Progenitor cell of endocrine pancreas (in vitro differentiated cells): ENCODE data around the gene PRTFDC1. TPM values are rescaled to one million over a fixed set of nuclear protein-coding genes. Genes with fewer than 3 reads are reported as not detected.

Experiments used
- DNase-seq: peaks from one replicate; pipeline ENCODE4 v3.0.0; 2021; ENCODE audit warnings: low spot score; ENCODE audit not compliant: unreplicated experiment
- H3K27ac Mint-ChIP-seq: 2 replicates; pipeline ENCODE4 v1.8.0; 2021; ENCODE audit warnings: mild to moderate bottlenecking, moderate library complexity, mixed read lengths
- H3K27me3 Mint-ChIP-seq: 2 replicates; pipeline ENCODE4 v1.8.0; 2021; ENCODE audit warnings: mixed read lengths
- H3K36me3 Mint-ChIP-seq: 2 replicates; pipeline ENCODE4 v1.8.0; 2022; ENCODE audit warnings: mixed read lengths; ENCODE audit not compliant: insufficient read depth
- H3K4me1 Mint-ChIP-seq: 2 replicates; pipeline ENCODE4 v1.8.0; 2021; ENCODE audit warnings: low read depth, mixed read lengths
- H3K4me3 Mint-ChIP-seq: 2 replicates; pipeline ENCODE4 v1.8.0; 2021; ENCODE audit warnings: low read depth, mild to moderate bottlenecking, moderate library complexity, mixed read lengths
- H3K9me3 Mint-ChIP-seq: 2 replicates; pipeline ENCODE4 v1.8.0; 2021; ENCODE audit warnings: low read depth, mixed read lengths
- CTCF ChIP-seq: fragments of 200-600 bp; sonication (generic); IDR thresholded peaks from one replicate; pipeline ENCODE4 v1.5.0; 2021; ENCODE audit warnings: antibody characterized with exemption, mild to moderate bottlenecking; ENCODE audit not compliant: unreplicated experiment
- total RNA-seq: library from RNA; stranded (reverse); gene quantifications from 2 replicates; pipeline ENCODE4 v1.2.1, GENCODE V29; 2021

The PRTFDC1 gene
- total RNA-seq, 1 donor from 2014 or later = 35.4 TPM

- Mint-ChIP-seq H3K4me3 (no peak overlapping the region), H3K9me3 (no peaks in the 10 kb centered on the region), H3K36me3 (peaks cover 11% of the 10 kb centered on the region), H3K27ac (peak overlapping the region; percentile 80), H3K4me1 (peaks cover 6% of the 10 kb centered on the region), H3K27me3 (no peaks in the 10 kb centered on the region)
- DNase-seq = no peak
- TF ChIP-seq CTCF = no peak
Observed at GRCh38 chr10:24901686-24902399, 50.6 kb downstream of the PRTFDC1 start.

GRCh38 chr10:24900888-24901685, 51.3 kb downstream of the PRTFDC1 start:
- no peak for TF ChIP-seq CTCF
- Mint-ChIP-seq H3K4me3 (no peak overlapping the region), H3K27ac (no peak overlapping the region), H3K4me1 (peaks cover 6% of the 10 kb centered on the region), H3K36me3 (peaks cover 5% of the 10 kb centered on the region), H3K27me3 (no peaks in the 10 kb centered on the region), H3K9me3 (no peaks in the 10 kb centered on the region)
- no peak for DNase-seq

- no peaks in the 10 kb centered on the region for H3K27me3 Mint-ChIP-seq
- TF ChIP-seq CTCF = no peak
Observed at GRCh38 chr10:24899571-24899970, 52.8 kb downstream of the PRTFDC1 start.

GRCh38 chr10:24898501-24898900, 53.9 kb downstream of the PRTFDC1 start:
- peaks cover 4% of the 10 kb centered on the region for H3K36me3 Mint-ChIP-seq
- DNase-seq = no peak
- H3K9me3 Mint-ChIP-seq = no peaks in the 10 kb centered on the region
- H3K27ac Mint-ChIP-seq = no peak overlapping the region
- H3K4me3 Mint-ChIP-seq = no peak overlapping the region
- H3K4me1 Mint-ChIP-seq = peaks cover 6% of the 10 kb centered on the region
- no peaks in the 10 kb centered on the region for H3K27me3 Mint-ChIP-seq
- no peak for TF ChIP-seq CTCF

More at GRCh38 chr10:24899571-24899970, 52.8 kb downstream of the PRTFDC1 start:
- Mint-ChIP-seq H3K9me3 (no peaks in the 10 kb centered on the region), H3K4me1 (peaks cover 6% of the 10 kb centered on the region), H3K36me3 (peaks cover 4% of the 10 kb centered on the region), H3K27ac (no peak overlapping the region), H3K4me3 (no peak overlapping the region)
- DNase-seq = no peak

GRCh38 chr10:24897326-24897926, 55.0 kb downstream of the PRTFDC1 start:
- Mint-ChIP-seq H3K4me1 (peaks cover 6% of the 10 kb centered on the region), H3K36me3 (peaks cover 7% of the 10 kb centered on the region), H3K27ac (no peak overlapping the region), H3K27me3 (no peaks in the 10 kb centered on the region), H3K9me3 (no peaks in the 10 kb centered on the region), H3K4me3 (no peak overlapping the region)
- no peak for DNase-seq
- TF ChIP-seq CTCF = no peak
